Measurements from ENCODE around the gene KLHL21. TPM values are rescaled to one million over a fixed set of nuclear protein-coding genes. Genes with fewer than 3 reads are reported as not detected.

The KLHL21 gene
- total RNA-seq, 1 donor from 2014 or later = 18.3 TPM

- DNase-seq (ENCODE audit: low read depth in 2 of 2) = no peak
Measured at GRCh38 chr1:6554907-6555778, 47.5 kb downstream of the KLHL21 start, which contains the start of gene TAS1R1. TAS1R1 (plus strand) TSS chr1:6555307; CDS start chr1:6555374, 67 bp downstream.

DNA sequence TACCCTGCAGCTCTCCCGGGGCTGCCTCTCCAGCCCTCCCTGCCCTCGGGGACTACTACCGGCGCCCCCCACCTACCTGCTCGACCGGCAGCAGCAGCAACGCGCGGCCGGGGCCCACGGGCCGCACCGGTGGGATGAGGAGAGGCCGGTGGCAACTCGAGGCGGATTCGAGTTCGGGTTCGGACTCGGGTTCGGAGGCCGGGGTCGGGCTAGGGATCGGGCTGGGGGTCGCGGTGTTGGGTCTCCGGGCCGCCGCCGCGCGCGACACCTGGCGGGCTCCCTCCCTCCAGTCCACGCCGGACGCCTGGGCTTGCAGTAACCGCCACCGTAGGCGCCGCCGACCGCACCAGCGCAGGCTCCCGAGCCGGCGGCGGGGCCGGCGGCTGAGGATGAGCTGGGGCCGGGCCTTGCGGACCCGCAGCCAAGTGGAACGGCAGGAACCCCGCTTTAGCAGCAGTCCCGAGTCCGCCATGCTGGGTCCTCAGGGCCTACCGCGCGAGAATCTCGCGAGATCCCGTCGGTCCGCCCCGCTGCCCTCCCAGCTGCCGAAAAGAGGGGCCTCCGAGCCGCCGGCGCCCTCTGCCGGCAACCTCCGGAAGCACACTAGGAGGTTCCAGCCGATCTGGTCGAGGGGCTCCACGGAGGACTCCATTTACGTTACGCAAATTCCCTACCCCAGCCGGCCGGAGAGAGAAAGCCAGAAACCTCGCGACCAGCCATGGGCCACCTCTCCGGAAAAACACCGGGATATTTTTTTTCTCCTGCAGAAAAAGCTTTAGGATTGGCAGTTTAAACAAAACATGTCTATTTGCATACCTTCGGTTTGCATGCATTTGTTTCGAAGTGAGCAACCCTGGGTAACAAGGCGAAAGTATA lies 48.4 kb downstream of the KLHL21 start, which contains the start of gene NOL9:
NOL9 (minus strand) TSS at position 483 of the 876 bp plus-strand sequence; CDS start at position 472, 11 bp downstream.
- DNase-seq (ENCODE audit: low read depth in 2 of 2) = peak; percentile 92 to 95

DNA sequence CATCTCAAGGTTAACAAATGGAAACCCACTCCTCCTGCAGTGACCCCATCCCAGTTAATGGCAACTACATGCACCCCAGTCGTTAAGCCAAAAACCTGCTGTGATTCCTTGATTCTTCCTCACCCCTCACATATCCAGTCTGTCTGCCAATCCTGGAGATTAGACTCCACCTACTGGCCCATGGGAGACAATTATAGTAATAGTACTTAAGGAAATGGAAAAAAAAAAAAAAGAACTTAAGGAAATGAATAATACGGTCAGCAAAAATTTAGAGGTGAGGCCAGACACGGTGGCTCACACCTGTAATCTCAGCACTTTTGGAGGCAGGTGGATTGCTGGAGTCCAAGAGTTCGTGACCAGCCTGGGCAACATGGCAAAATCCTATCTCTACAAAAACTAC lies 55.4 kb downstream of the KLHL21 start:
- peak; percentile 24 to 81 for DNase-seq (ENCODE audit: low read depth in 2 of 2)

DNA sequence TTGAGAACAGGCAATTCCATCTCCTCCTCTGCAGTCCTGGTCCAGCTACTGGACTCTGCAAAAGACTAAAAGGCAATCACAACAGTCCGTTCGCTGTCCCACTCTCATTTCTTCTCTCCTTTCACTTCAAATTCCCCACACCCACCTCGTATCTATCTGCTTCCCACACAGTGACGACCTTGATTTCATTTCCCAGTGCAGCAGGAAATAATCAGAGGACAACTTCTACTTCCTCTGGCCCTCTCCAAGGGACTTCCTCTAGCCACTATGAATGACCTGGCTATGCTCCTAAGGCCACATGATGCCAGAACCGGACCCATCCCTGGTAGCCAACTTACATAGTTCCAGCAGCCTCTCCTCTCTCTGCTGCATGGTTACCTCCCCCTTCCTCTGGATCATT lies 56.3 kb downstream of the KLHL21 start:
- peak; percentile 17 to 85 for DNase-seq (ENCODE audit: low read depth in 2 of 2)

- peak; percentile 21 to 68 for DNase-seq (ENCODE audit: low read depth in 2 of 2)
Measured at GRCh38 chr1:6545276-6546112, 57.2 kb downstream of the KLHL21 start.

DNA sequence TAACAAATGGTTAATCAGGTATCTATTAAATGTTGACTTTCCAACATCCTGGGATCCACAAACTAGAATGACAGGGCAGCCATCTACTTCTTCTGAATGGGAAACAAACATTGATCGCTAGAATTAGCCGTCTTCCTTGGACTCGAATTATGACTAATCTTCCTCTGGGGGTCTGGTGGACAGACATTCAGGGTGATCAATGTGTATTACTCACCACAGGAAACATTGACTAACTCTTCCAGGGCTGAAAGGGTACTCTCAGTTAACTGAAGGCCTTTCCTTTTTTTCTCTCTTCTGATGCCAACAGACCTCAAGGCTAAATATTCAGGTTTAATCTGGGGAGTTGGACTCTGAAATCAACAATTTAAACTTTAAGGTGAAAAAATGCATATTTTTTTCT lies 57.8 kb downstream of the KLHL21 start:
- peak; percentile 56 to 93 for DNase-seq (ENCODE audit: low read depth in 2 of 2)

Other genes with a start within 250 kb of the KLHL21 start
- gene ACOT7, start 209.1 kb downstream of the KLHL21 start, total RNA-seq = 10.7 and 25.1 TPM in 2 replicates
- 7.3 and 19.8 TPM in 2 replicates for gene HES2, start 182.9 kb downstream of the KLHL21 start, total RNA-seq
- 0.20 and 0.65 TPM in 2 replicates for gene ESPN, start 178.1 kb downstream of the KLHL21 start, total RNA-seq
- gene TNFRSF25, start 136.7 kb downstream of the KLHL21 start, total RNA-seq = 3.3 and 5.2 TPM in 2 replicates
- gene PLEKHG5, start 111.2 kb downstream of the KLHL21 start, total RNA-seq = 17.9 and 20.9 TPM in 2 replicates
- gene NOL9, start 48.4 kb downstream of the KLHL21 start, total RNA-seq = 12.9 and 15.1 TPM in 2 replicates
- gene TAS1R1, start 47.6 kb downstream of the KLHL21 start, total RNA-seq = not detected in 2 replicates
- gene ZBTB48, start 22.9 kb downstream of the KLHL21 start, total RNA-seq = 7.4 and 10.7 TPM in 2 replicates
- 7.7 and 7.8 TPM in 2 replicates for gene PHF13, start 10.9 kb upstream of the KLHL21 start, total RNA-seq
- 13.5 and 19.8 TPM in 2 replicates for gene THAP3, start 22.0 kb upstream of the KLHL21 start, total RNA-seq
- 32.5 and 41.1 TPM in 2 replicates for gene DNAJC11, start 98.9 kb upstream of the KLHL21 start, total RNA-seq
- gene CAMTA1, start 182.6 kb upstream of the KLHL21 start, total RNA-seq = 36.6 and 40.9 TPM in 2 replicates

Data from lung microvascular endothelial cell (primary cell).